Suprapubic skin (tissue), 4 donors: ENCODE data around the gene WDFY4.

ENCODE experiments used
- CTCF ChIP-seq, 2 donors: fragments of 200-600 bp in 1 of 2; fragments of 450-650 bp in 1 of 2; sonication (generic) in 1 of 2; IDR thresholded peaks; one replicate each; pipeline ENCODE4 v1.5.1; 2016 to 2019; ENCODE audit warnings: antibody characterized with exemption in 2 of 2, mild to moderate bottlenecking in 1 of 2, moderate library complexity in 1 of 2
- EP300 ChIP-seq: sonication (generic); formaldehyde crosslinking; IDR thresholded peaks from one replicate; pipeline ENCODE4 v1.6.1; 2017; ENCODE audit warnings: antibody characterized with exemption
- POLR2A ChIP-seq, 2 donors: fragments of 450-650 bp; IDR thresholded peaks; one replicate each; pipeline ENCODE4 v1.6.1; 2017; ENCODE audit warnings: antibody characterized with exemption in 2 of 2, mild to moderate bottlenecking in 2 of 2, moderate library complexity in 2 of 2
- POLR2AphosphoS5 ChIP-seq, 3 donors: sonication (generic); formaldehyde crosslinking; IDR thresholded peaks; one replicate each; pipeline ENCODE4 v1.6.1; 2017; ENCODE audit warnings: antibody characterized with exemption in 3 of 3

GRCh38 chr10:48636231-48636630, 48.4 kb upstream of the WDFY4 start:
- no peak for TF ChIP-seq POLR2AphosphoS5 (IDR thresholded peaks at IDR 0.05)
- TF ChIP-seq CTCF (IDR thresholded peaks at IDR 0.05): no peak
- no peak for TF ChIP-seq POLR2A (IDR thresholded peaks at IDR 0.05)
- TF ChIP-seq EP300: no peak
